ENCODE data around the gene GANAB. TPM values are rescaled to one million over a fixed set of nuclear protein-coding genes. Genes with fewer than 3 reads are reported as not detected.
"Not testable (repeated sequence)": the region's sequence is repeated elsewhere in the genome, so short reads cannot be mapped to it uniquely, and the experiment has no call there.

Gene GANAB
- total RNA-seq, result 100 to 1,000 TPM; 290 to 291 TPM

- H3K27ac Mint-ChIP-seq, result peak within 1 kb of the TSS; percentile 95
- H3K36me3 Mint-ChIP-seq (ENCODE audit: low read depth), result peaks cover 30% of the 10 kb centered on the region
- peaks cover 42% of the 10 kb centered on the region for H3K4me1 Mint-ChIP-seq
- H3K9me3 Mint-ChIP-seq, result no peaks in the 10 kb centered on the region
- ChIA-PET POLR2A (interaction anchor here (0.6 to 1.5 kb wide), 6 partner anchors 19 to 195 kb away, joined by 3 to 7 read pairs (median 3); partner anchors contain the start of genes C11orf98, CSKMT and HNRNPUL2), CTCF (interaction anchor here (0.6 to 1.4 kb wide), 3 partner anchors 8 to 140 kb away, joined by 3 to 4 read pairs (median 3); partner anchors contain the start of gene MTA2)
- peak; percentile 100 for DNase-seq
- no peaks in the 10 kb centered on the region for H3K27me3 Mint-ChIP-seq
- peak within 1 kb of the TSS; percentile 97 for H3K4me3 Mint-ChIP-seq
Measured at GRCh38 chr11:62645946-62646824, at the start of gene GANAB. GANAB (minus strand) TSS chr11:62646613; CDS start chr11:62646599, 14 bp downstream.

- Mint-ChIP-seq H3K27ac (no peak overlapping the region), H3K4me3 (no peak overlapping the region)
Measured at GRCh38 chr11:62694455-62695167, 48.2 kb upstream of the GANAB start.

GRCh38 chr11:62693624-62694023 is 47.2 kb upstream of the GANAB start:
- H3K4me3 Mint-ChIP-seq, H3K27ac Mint-ChIP-seq, H3K9me3 Mint-ChIP-seq, DNase-seq, H3K4me1 Mint-ChIP-seq, H3K27me3 Mint-ChIP-seq: not testable (repeated sequence)
- CTCF ChIA-PET, result interaction anchor here (0.6 to 2.8 kb wide), 9 partner anchors 8 to 353 kb away, joined by 3 to 16 read pairs (median 6); partner anchors contain the start of genes LBHD1, TUT1 and UQCC3
- peaks cover 13% of the 10 kb centered on the region for H3K36me3 Mint-ChIP-seq (ENCODE audit: low read depth)
- POLR2A ChIA-PET, result interaction anchor here (0.6 kb wide), 1 partner anchor 979 kb away, joined by 3 read pairs; no protein-coding TSS in a partner anchor

More at GRCh38 chr11:62694455-62695167, 48.2 kb upstream of the GANAB start:
- Mint-ChIP-seq H3K4me1 (peaks cover 5% of the 10 kb centered on the region), H3K27me3 (no peaks in the 10 kb centered on the region), H3K36me3 (ENCODE audit: low read depth) (peaks cover 13% of the 10 kb centered on the region), H3K9me3 (no peaks in the 10 kb centered on the region)
- ChIA-PET POLR2A (interaction anchor here (0.7 kb wide), 1 partner anchor 124 kb away, joined by 3 read pairs; no protein-coding TSS in a partner anchor), CTCF (interaction anchor here (0.7 to 2.8 kb wide), 11 partner anchors 9 to 300 kb away, joined by 3 to 16 read pairs (median 5); partner anchors contain the start of genes LBHD1, TUT1 and UQCC3)
- DNase-seq, result peak; percentile 83

- no peak for DNase-seq
- Mint-ChIP-seq H3K36me3 (ENCODE audit: low read depth) (peaks cover 14% of the 10 kb centered on the region), H3K9me3 (no peaks in the 10 kb centered on the region), H3K27ac (no peak within 1 kb of the TSS), H3K27me3 (peaks cover 10% of the 10 kb centered on the region), H3K4me1 (peaks cover under 1% of the 10 kb centered on the region), H3K4me3 (no peak within 1 kb of the TSS)
- ChIA-PET POLR2A (no interaction called here), CTCF (interaction anchor here (1.0 to 1.5 kb wide), 4 partner anchors 9 to 90 kb away, joined by 3 to 11 read pairs (median 4); partner anchors contain the start of genes C11orf98 and CSKMT)
Measured at GRCh38 chr11:62689421-62690183, 43.2 kb upstream of the GANAB start, which contains the start of gene LRRN4CL. LRRN4CL (minus strand) TSS chr11:62689530; CDS start chr11:62688508, 1,022 bp downstream.

- peaks cover 14% of the 10 kb centered on the region for H3K36me3 Mint-ChIP-seq (ENCODE audit: low read depth)
Measured at GRCh38 chr11:62688491-62688890, 42.1 kb upstream of the GANAB start.

GRCh38 chr11:62687508-62688396 is 41.3 kb upstream of the GANAB start:
- POLR2A ChIA-PET, result no interaction called here
- Mint-ChIP-seq H3K4me3 (no peak overlapping the region), H3K27ac (no peak overlapping the region), H3K4me1 (no peaks in the 10 kb centered on the region), H3K27me3 (peaks cover 10% of the 10 kb centered on the region), H3K9me3 (no peaks in the 10 kb centered on the region), H3K36me3 (ENCODE audit: low read depth) (peaks cover 11% of the 10 kb centered on the region)
- DNase-seq, result no peak
- CTCF ChIA-PET, result interaction anchor here (0.6 to 1.6 kb wide), 2 partner anchors 18 to 94 kb away, joined by 3 read pairs; no protein-coding TSS in a partner anchor

More at GRCh38 chr11:62688491-62688890, 42.1 kb upstream of the GANAB start:
- CTCF ChIA-PET, result no interaction called here
- no peaks in the 10 kb centered on the region for H3K9me3 Mint-ChIP-seq
- POLR2A ChIA-PET, result no interaction called here
- H3K4me1 Mint-ChIP-seq, result no peaks in the 10 kb centered on the region
- no peak overlapping the region for H3K27ac Mint-ChIP-seq
- H3K27me3 Mint-ChIP-seq, result peaks cover 10% of the 10 kb centered on the region
- no peak for DNase-seq
- no peak overlapping the region for H3K4me3 Mint-ChIP-seq

GRCh38 chr11:62682518-62682917 is 36.1 kb upstream of the GANAB start:
- Mint-ChIP-seq H3K27ac (no peak overlapping the region), H3K4me3 (no peak overlapping the region), H3K4me1 (peaks cover 24% of the 10 kb centered on the region), H3K27me3 (peaks cover 4% of the 10 kb centered on the region), H3K36me3 (ENCODE audit: low read depth) (peaks cover 7% of the 10 kb centered on the region), H3K9me3 (no peaks in the 10 kb centered on the region)
- POLR2A ChIA-PET, result no interaction called here
- DNase-seq, result no peak
- CTCF ChIA-PET, result no interaction called here

- ChIA-PET POLR2A (interaction anchor here (1.0 to 1.3 kb wide), 2 partner anchors 15 to 16 kb away, joined by 3 to 6 read pairs; partner anchors contain the start of gene CSKMT), CTCF (interaction anchor here (0.6 to 2.4 kb wide), 20 partner anchors 9 to 256 kb away, joined by 3 to 12 read pairs (median 4); partner anchors contain the start of genes BSCL2, C11orf98, EML3 and GNG3)
- no peaks in the 10 kb centered on the region for H3K27me3 Mint-ChIP-seq
- H3K4me3 Mint-ChIP-seq, result peak overlapping the region; percentile 17
- H3K36me3 Mint-ChIP-seq (ENCODE audit: low read depth), result peaks cover 18% of the 10 kb centered on the region
- peaks cover 36% of the 10 kb centered on the region for H3K4me1 Mint-ChIP-seq
- H3K9me3 Mint-ChIP-seq, result no peaks in the 10 kb centered on the region
- H3K27ac Mint-ChIP-seq, result peak overlapping the region; percentile 72
- peak; percentile 66 for DNase-seq
Measured at GRCh38 chr11:62680825-62681240, 34.4 kb upstream of the GANAB start.

- peaks cover 26% of the 10 kb centered on the region for H3K36me3 Mint-ChIP-seq (ENCODE audit: low read depth)
- POLR2A ChIA-PET, result interaction anchor here (1.0 to 1.4 kb wide), 2 partner anchors 13 to 14 kb away, joined by 7 to 8 read pairs; partner anchors contain the start of genes C11orf98 and CSKMT
- peak within 1 kb of the TSS; percentile 90 for H3K4me3 Mint-ChIP-seq
- H3K9me3 Mint-ChIP-seq, result no peaks in the 10 kb centered on the region
- CTCF ChIA-PET, result interaction anchor here (0.7 to 2.4 kb wide), 7 partner anchors 7 to 202 kb away, joined by 3 to 11 read pairs (median 4); partner anchors contain the start of genes LBHD1, LRRN4CL, SLC3A2 and TUT1
- peaks cover 42% of the 10 kb centered on the region for H3K4me1 Mint-ChIP-seq
- peak within 1 kb of the TSS; percentile 92 for H3K27ac Mint-ChIP-seq
- DNase-seq, result peak; percentile 89
- no peaks in the 10 kb centered on the region for H3K27me3 Mint-ChIP-seq
Measured at GRCh38 chr11:62678770-62679696, 32.6 kb upstream of the GANAB start, which contains the start of gene UBXN1. UBXN1 (minus strand) TSS chr11:62679073; CDS start chr11:62678923, 150 bp downstream.

GRCh38 chr11:62678433-62678769 is 32.0 kb upstream of the GANAB start:
- Mint-ChIP-seq H3K36me3 (ENCODE audit: low read depth) (peaks cover 27% of the 10 kb centered on the region), H3K27ac (peak overlapping the region; percentile 92), H3K9me3 (no peaks in the 10 kb centered on the region), H3K4me1 (peaks cover 46% of the 10 kb centered on the region), H3K4me3 (peak overlapping the region; percentile 90), H3K27me3 (no peaks in the 10 kb centered on the region)
- no peak for DNase-seq
- ChIA-PET POLR2A (no interaction called here), CTCF (no interaction called here)
